ENCODE data around the gene BPIFB4.
"Not testable (repeated sequence)": the region's sequence is repeated elsewhere in the genome, so short reads cannot be mapped to it uniquely, and the experiment has no call there.

BPIFB4 gene

GRCh38 chr20:33079259-33079658 lies at the start of gene BPIFB4:
BPIFB4 (plus strand) TSS chr20:33079643; CDS start chr20:33081527, 1,884 bp downstream.
- DNase-seq (ENCODE audit: low read depth in 3 of 3) = no peak

GRCh38 chr20:33030076-33030475 lies 49.4 kb upstream of the BPIFB4 start:
- no peak for DNase-seq (ENCODE audit: low read depth in 3 of 3)

- DNase-seq (ENCODE audit: low read depth in 3 of 3) = no peak
These were observed 48.9 kb upstream of the BPIFB4 start for GRCh38 chr20:33030569-33030968.

GRCh38 chr20:33031531-33031930 lies 47.9 kb upstream of the BPIFB4 start, which contains the start of gene BPIFB6:
BPIFB6 (plus strand) TSS chr20:33031648; CDS start chr20:33031648, 0 bp downstream.
- no peak for DNase-seq (ENCODE audit: low read depth in 3 of 3)

- no peak for DNase-seq (ENCODE audit: low read depth in 3 of 3)
These were observed 46.9 kb upstream of the BPIFB4 start for GRCh38 chr20:33032555-33032954.

GRCh38 chr20:33033381-33033780 lies 46.1 kb upstream of the BPIFB4 start:
- DNase-seq (ENCODE audit: low read depth in 3 of 3) = no peak

- no peak for DNase-seq (ENCODE audit: low read depth in 3 of 3)
These were observed 45.3 kb upstream of the BPIFB4 start for GRCh38 chr20:33034115-33034514.

GRCh38 chr20:33034901-33035492 lies 44.4 kb upstream of the BPIFB4 start:
- DNase-seq (ENCODE audit: low read depth in 3 of 3) = no peak

- no peak for DNase-seq (ENCODE audit: low read depth in 3 of 3)
These were observed 42.0 kb upstream of the BPIFB4 start for GRCh38 chr20:33037456-33037855.

GRCh38 chr20:33038243-33038642 lies 41.2 kb upstream of the BPIFB4 start:
- DNase-seq (ENCODE audit: low read depth in 3 of 3) = no peak

- no peak for DNase-seq (ENCODE audit: low read depth in 3 of 3)
These were observed 37.0 kb upstream of the BPIFB4 start for GRCh38 chr20:33042430-33042829.

- DNase-seq (ENCODE audit: low read depth in 3 of 3) = no peak
These were observed 36.3 kb upstream of the BPIFB4 start for GRCh38 chr20:33042983-33043730.

GRCh38 chr20:33043731-33044181 lies 35.7 kb upstream of the BPIFB4 start:
- no peak for DNase-seq (ENCODE audit: low read depth in 3 of 3)

GRCh38 chr20:33045129-33045721 lies 34.2 kb upstream of the BPIFB4 start:
- not testable (repeated sequence) for DNase-seq (ENCODE audit: low read depth in 3 of 3)

GRCh38 chr20:33046412-33046811 lies 33.0 kb upstream of the BPIFB4 start:
- no peak for DNase-seq (ENCODE audit: low read depth in 3 of 3)

- DNase-seq (ENCODE audit: low read depth in 3 of 3) = no peak
These were observed 28.1 kb upstream of the BPIFB4 start for GRCh38 chr20:33051333-33051732.

GRCh38 chr20:33053291-33054106 lies 25.9 kb upstream of the BPIFB4 start, which contains the start of gene BPIFB3:
BPIFB3 (plus strand) TSS chr20:33053903; CDS start chr20:33055436, 1,533 bp downstream.
- no peak for DNase-seq (ENCODE audit: low read depth in 3 of 3)

- no peak for DNase-seq (ENCODE audit: low read depth in 3 of 3)
These were observed 25.1 kb upstream of the BPIFB4 start for GRCh38 chr20:33054381-33054780.

- no peak for DNase-seq (ENCODE audit: low read depth in 3 of 3)
These were observed 24.7 kb upstream of the BPIFB4 start for GRCh38 chr20:33054791-33055190.

GRCh38 chr20:33059136-33059535 lies 20.3 kb upstream of the BPIFB4 start:
- DNase-seq (ENCODE audit: low read depth in 3 of 3) = no peak

- no peak for DNase-seq (ENCODE audit: low read depth in 3 of 3)
These were observed 19.6 kb upstream of the BPIFB4 start for GRCh38 chr20:33059741-33060390.
